GM19193 (cell line): ENCODE data around the gene PKNOX2.

ENCODE experiments used
- POLR2A ChIP-seq: IDR thresholded peaks from 4 replicates; pipeline ENCODE4 v1.6.1; 2011; ENCODE audit not compliant: insufficient read depth, insufficient read length; ENCODE audit errors: extremely low read depth

Gene PKNOX2

GRCh38 chr11:125341676-125342075 lies 177.1 kb downstream of the PKNOX2 start:
- TF ChIP-seq POLR2A, result no peak

- TF ChIP-seq POLR2A, result no peak
Observed at GRCh38 chr11:125342281-125342930, 177.9 kb downstream of the PKNOX2 start.

- no peak for TF ChIP-seq POLR2A
Observed at GRCh38 chr11:125343086-125343717, 178.7 kb downstream of the PKNOX2 start.

GRCh38 chr11:125343718-125344131 lies 179.2 kb downstream of the PKNOX2 start:
- no peak for TF ChIP-seq POLR2A

GRCh38 chr11:125344846-125345420 lies 180.4 kb downstream of the PKNOX2 start:
- TF ChIP-seq POLR2A, result no peak

GRCh38 chr11:125345421-125346178 lies 181.0 kb downstream of the PKNOX2 start:
- TF ChIP-seq POLR2A, result no peak

- no peak for TF ChIP-seq POLR2A
Observed at GRCh38 chr11:125346179-125346530, 181.6 kb downstream of the PKNOX2 start.

- TF ChIP-seq POLR2A, result no peak
Observed at GRCh38 chr11:125346565-125347260, 182.2 kb downstream of the PKNOX2 start.

- no peak for TF ChIP-seq POLR2A
Observed at GRCh38 chr11:125347261-125347585, 182.7 kb downstream of the PKNOX2 start.

- no peak for TF ChIP-seq POLR2A
Observed at GRCh38 chr11:125348141-125348651, 183.6 kb downstream of the PKNOX2 start.

- TF ChIP-seq POLR2A, result no peak
Observed at GRCh38 chr11:125348674-125349309, 184.2 kb downstream of the PKNOX2 start.

- TF ChIP-seq POLR2A, result no peak
Observed at GRCh38 chr11:125350206-125351032, 185.9 kb downstream of the PKNOX2 start.

- no peak for TF ChIP-seq POLR2A
Observed at GRCh38 chr11:125351033-125351867, 186.7 kb downstream of the PKNOX2 start.
